Skin epidermis (tissue), 12 donors: ENCODE data around the gene RNLS.
A peak's percentile ranks its signal among the peaks of the same experiment; 100 is the strongest.

ENCODE experiments used
- H3K27ac ChIP-seq, 21 experiments: fragments of 200-600 bp; sonication (generic) in 11 of 21; one replicate each; pipeline ENCODE4 v1.5.0; 2020; ENCODE audit warnings: mild to moderate bottlenecking in 3 of 21, inconsistent platforms in 2 of 21, moderate library complexity in 2 of 21
- H3K4me3 ChIP-seq, 7 experiments: fragments of 200-600 bp; sonication (generic) in 2 of 7; one replicate each; pipeline ENCODE4 v1.5.0; 2020; ENCODE audit warnings: inconsistent platforms in 2 of 7, mild to moderate bottlenecking in 2 of 7, moderate library complexity in 1 of 7

RNLS gene

DNA sequence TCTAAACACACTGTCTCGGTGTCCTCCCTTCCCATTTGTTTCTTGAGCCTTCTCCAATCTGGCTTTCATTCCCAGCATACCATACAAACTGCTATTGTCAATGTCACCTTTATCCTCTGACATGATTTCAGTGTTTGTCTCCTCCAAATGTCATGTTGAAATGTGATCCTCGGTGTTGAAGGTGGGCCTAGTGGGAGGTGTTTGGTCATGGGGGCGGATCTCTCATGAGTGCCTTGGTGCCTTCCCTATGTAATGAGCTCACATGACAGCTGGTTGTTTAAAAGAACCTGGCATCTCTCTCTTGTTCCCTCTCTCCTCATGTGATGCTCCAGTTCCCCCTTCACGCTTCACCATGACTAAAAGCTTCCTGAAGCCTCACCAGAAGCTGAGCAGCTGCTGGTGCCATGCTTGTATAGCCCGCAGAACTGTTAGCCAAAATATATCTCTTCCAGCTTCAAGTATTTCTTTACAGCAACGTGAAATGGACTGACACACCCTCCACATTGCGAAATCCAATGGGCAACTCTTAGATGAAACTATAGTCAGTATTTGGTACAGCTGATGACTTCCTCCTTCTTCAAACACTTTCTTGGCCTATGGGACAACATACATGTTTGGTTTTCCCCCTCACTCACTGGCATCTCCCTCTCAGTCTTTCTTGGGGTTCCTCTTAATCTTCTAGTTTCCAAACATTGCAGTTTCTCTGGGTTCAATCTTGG lies 27.8 kb downstream of the RNLS start:
- Histone ChIP-seq H3K4me3 (no peak overlapping the region), H3K27ac (no peak overlapping the region)

GRCh38 chr10:88553116-88553752 lies 29.9 kb downstream of the RNLS start:
- no peak overlapping the region for H3K4me3 ChIP-seq
- H3K27ac ChIP-seq: no peak overlapping the region

GRCh38 chr10:88551246-88551645 lies 31.9 kb downstream of the RNLS start:
- H3K27ac ChIP-seq: no peak overlapping the region
- no peak overlapping the region for H3K4me3 ChIP-seq

- no peak overlapping the region for H3K27ac ChIP-seq
These were observed 36.6 kb downstream of the RNLS start for GRCh38 chr10:88546497-88546896.

GRCh38 chr10:88545359-88545758 lies 37.8 kb downstream of the RNLS start:
- Histone ChIP-seq H3K27ac (no peak overlapping the region), H3K4me3 (no peak overlapping the region)

More at GRCh38 chr10:88546497-88546896, 36.6 kb downstream of the RNLS start:
- H3K4me3 ChIP-seq: no peak overlapping the region

DNA sequence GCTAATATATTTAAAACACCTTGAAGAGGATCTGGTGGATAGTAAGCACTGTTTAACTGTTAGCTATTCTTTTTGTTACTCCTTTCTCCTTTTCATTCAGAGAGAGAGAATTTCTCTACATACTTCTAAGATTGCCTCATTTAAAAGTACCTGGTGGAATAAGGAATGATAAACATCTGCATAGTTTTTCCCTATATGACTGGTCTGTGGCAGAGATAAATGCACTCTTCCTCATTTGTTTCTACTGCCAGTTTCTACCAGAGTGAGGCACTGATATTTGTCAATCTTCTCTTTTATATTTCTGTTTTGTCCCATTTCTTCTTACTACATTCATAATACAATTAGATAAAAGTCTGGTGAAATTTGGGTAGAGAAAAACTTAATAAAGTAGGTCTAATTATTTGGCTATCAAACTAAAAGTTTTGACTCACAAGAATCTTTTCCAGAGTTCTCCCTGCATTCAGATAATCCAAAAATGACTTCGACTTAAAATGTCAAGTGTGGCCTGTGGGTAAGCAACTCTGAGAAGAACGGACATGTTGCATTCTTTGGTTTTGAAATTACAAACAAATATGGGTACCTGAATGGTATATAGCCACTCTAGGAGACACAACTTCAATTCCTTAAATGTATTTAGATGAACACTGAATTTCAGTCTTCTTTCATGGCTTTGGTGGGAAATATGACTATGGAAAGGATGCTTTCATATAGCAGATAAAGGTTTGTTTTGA lies 38.8 kb downstream of the RNLS start:
- H3K4me3 ChIP-seq: no peak overlapping the region
- H3K27ac ChIP-seq: no peak overlapping the region

- no peak overlapping the region for H3K4me3 ChIP-seq
- no peak overlapping the region for H3K27ac ChIP-seq
These were observed 40.6 kb downstream of the RNLS start for GRCh38 chr10:88542522-88542921.

GRCh38 chr10:88541116-88541626 lies 41.9 kb downstream of the RNLS start:
- H3K4me3 ChIP-seq: no peak overlapping the region
- H3K27ac ChIP-seq: peak overlapping the region in 4 of 21 experiments; percentile 25 to 76 (median 57)

DNA sequence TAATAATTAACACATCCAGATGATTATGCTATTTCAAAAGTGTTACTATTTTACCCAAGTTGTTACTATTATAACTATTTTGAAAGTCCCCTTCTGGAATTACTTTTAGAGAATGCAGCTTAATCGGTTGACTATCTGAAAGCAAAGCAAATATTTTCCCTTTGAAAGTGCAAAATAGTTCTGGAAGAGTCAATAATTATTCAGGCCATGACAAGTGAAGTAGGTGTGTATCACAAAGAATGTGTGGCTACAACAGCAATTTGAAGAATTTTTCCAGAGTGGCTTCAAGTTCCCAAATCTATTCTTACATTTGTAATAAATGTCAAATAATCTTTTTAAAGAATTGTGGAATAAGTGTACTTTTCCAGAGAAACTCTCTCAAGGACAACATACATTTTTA lies 42.8 kb downstream of the RNLS start:
- no peak overlapping the region for H3K4me3 ChIP-seq
- H3K27ac ChIP-seq: peak overlapping the region in 1 of 21 experiments; percentile 25

DNA sequence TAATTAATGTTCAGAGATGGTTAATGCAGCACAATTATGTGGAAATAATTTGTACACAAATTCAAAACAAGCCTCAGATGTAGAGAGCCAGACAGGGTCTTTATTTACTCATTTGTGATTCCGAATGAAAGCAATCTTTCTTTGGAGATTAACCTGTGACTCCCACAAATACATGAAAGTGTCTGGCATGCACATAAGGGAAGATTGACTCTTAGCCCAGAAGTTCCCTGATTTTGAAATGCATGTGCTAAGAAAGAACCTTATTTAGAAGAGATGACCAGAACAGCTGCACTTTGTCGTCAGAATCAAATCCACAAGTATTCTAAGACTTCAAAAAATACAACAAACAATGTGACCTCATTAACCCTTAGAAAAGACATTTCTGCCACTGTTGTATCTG lies 45.1 kb downstream of the RNLS start:
- Histone ChIP-seq H3K4me3 (no peak overlapping the region), H3K27ac (no peak overlapping the region)

GRCh38 chr10:88537322-88537721 lies 45.8 kb downstream of the RNLS start:
- no peak overlapping the region for H3K27ac ChIP-seq

DNA sequence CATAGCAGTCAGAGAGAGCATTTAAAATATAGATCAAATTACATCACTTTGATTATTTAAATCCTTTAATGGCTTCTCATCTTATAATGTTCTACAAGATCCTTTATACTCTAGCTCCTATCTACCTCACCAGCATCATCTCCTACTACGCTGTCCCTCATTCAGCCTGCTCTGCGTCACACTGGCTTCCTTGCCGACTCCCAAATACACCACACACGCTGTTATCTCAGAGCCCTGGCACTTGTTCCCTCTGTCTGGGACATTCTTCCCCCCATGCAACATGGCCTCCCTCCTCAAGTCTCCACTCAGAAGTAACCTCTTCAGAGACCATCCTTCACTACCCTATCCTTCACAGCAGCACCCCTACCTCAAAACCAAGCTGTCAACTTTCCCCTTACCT lies 46.7 kb downstream of the RNLS start:
- H3K27ac ChIP-seq: no peak overlapping the region

More at GRCh38 chr10:88537322-88537721, 45.8 kb downstream of the RNLS start:
- H3K4me3 ChIP-seq: no peak overlapping the region

GRCh38 chr10:88534072-88534665 lies 48.9 kb downstream of the RNLS start:
- H3K4me3 ChIP-seq: no peak overlapping the region
- H3K27ac ChIP-seq: no peak overlapping the region

More for the DNA sequence above, 46.7 kb downstream of the RNLS start:
- H3K4me3 ChIP-seq: no peak overlapping the region

- no peak overlapping the region for H3K4me3 ChIP-seq
- H3K27ac ChIP-seq: no peak overlapping the region
These were observed 51.6 kb downstream of the RNLS start for GRCh38 chr10:88531392-88532052.

GRCh38 chr10:88530629-88531391 lies 52.3 kb downstream of the RNLS start:
- Histone ChIP-seq H3K27ac (no peak overlapping the region), H3K4me3 (no peak overlapping the region)

- no peak overlapping the region for H3K4me3 ChIP-seq
- no peak overlapping the region for H3K27ac ChIP-seq
These were observed 53.0 kb downstream of the RNLS start for GRCh38 chr10:88530093-88530492.

DNA sequence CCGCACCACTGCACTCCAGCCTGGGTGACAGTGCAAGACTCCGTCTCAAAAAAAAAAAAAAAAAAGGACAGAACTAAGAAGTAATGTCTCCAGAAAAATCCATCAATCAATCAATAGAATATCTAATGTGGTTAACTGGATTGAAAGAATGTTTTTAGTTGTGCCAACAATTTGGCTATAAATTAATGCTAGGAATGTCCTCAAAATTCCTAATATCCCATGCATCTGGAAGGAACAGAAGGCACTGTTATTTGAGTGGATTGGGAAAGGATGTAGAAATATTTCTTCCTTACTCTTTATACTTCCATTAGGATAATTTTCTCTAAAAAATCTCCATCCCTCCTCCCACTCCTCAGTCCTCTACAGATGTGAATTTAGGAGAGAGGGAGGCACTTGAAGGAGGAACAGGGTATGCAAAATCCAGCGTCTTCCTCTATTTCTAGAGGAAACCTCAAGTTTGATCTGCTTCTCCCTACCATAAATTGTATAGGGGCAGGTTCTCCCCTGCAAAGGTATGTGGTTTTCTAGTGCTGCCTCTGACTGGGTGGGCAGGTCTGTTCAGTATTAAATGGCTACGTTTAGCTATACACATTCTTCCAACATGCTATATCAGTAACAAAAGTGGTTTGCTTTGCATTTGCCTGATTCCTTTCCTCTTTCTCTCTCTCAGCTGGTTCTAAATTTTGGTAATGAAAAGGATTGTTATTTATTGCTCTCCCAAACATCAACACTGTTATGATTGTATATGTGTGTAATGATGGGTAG lies 54.1 kb downstream of the RNLS start:
- no peak overlapping the region for H3K4me3 ChIP-seq
- H3K27ac ChIP-seq: no peak overlapping the region

GRCh38 chr10:88528201-88528600 lies 54.9 kb downstream of the RNLS start:
- no peak overlapping the region for H3K27ac ChIP-seq

More at GRCh38 chr10:88528201-88528600, 54.9 kb downstream of the RNLS start:
- H3K4me3 ChIP-seq: no peak overlapping the region
